Lung (tissue), 16 donors: Measurements from ENCODE around the gene CLPTM1L. TPM values are rescaled to one million over a fixed set of nuclear protein-coding genes. Genes with fewer than 3 reads are reported as not detected.

Source experiments
- ATAC-seq: fragments of 200-7000 bp; cut with Tn5 transposase; one replicate; pipeline ENCODE4 v1.9.1; 2020; ENCODE audit warnings: moderate number of reproducible peaks; ENCODE audit not compliant: insufficient read depth, low FRiP score
- DNase-seq, 3 donors: peaks; one replicate each; pipeline ENCODE4 v3.0.0-alpha.2; 2013 to 2017
- H3K27ac ChIP-seq, 2 donors: one replicate each; pipeline ENCODE4 v1.5.1; 2013; ENCODE audit warnings: mild to moderate bottlenecking in 2 of 2, moderate library complexity in 2 of 2, control low read depth in 1 of 2, inconsistent platforms in 1 of 2, low read depth in 1 of 2, low read length in 1 of 2
- H3K27me3 ChIP-seq, 3 donors: one replicate each; pipeline ENCODE4 v1.5.1; 2013; ENCODE audit warnings: low read length in 2 of 3; ENCODE audit not compliant: control insufficient read depth in 3 of 3, insufficient read depth in 3 of 3
- H3K36me3 ChIP-seq, 4 donors: one replicate each; pipeline ENCODE4 v1.5.1; 2013; ENCODE audit warnings: low read length in 4 of 4, mild to moderate bottlenecking in 1 of 4, moderate library complexity in 1 of 4; ENCODE audit not compliant: control insufficient read depth in 4 of 4, insufficient read depth in 4 of 4
- H3K4me1 ChIP-seq, 5 donors: one replicate each; pipeline ENCODE4 v1.5.1; 2013; ENCODE audit warnings: low read length in 5 of 5, mild to moderate bottlenecking in 2 of 5, moderate library complexity in 1 of 5; ENCODE audit not compliant: control insufficient read depth in 5 of 5, insufficient read depth in 5 of 5
- H3K4me3 ChIP-seq: one replicate; pipeline ENCODE4 v1.5.1; 2013; ENCODE audit warnings: mild to moderate bottlenecking, control low read depth, moderate library complexity
- H3K9ac ChIP-seq, 2 donors: one replicate each; pipeline ENCODE4 v1.5.1; 2013; ENCODE audit warnings: low read length in 2 of 2, control low read depth in 1 of 2; ENCODE audit not compliant: insufficient read depth in 1 of 2
- H3K9me3 ChIP-seq, 4 donors: one replicate each; pipeline ENCODE4 v1.5.1; 2013; ENCODE audit warnings: low read length in 3 of 4, mild to moderate bottlenecking in 1 of 4, moderate library complexity in 1 of 4; ENCODE audit not compliant: control insufficient read depth in 4 of 4, insufficient read depth in 3 of 4
- WGBS, 2 donors: extraction: QIAGEN DNeasy Blood & Tissue Kit; methylation state at CpG; one replicate each; pipeline ENCODE4 v1.1.7; 2013; 5-methylcytosine and 5-hydroxymethylcytosine counted together
- long read RNA-seq, 5 donors: transcript quantifications; one replicate each; lab custom pipeline, GENCODE V29; 2026
- polyA plus RNA-seq, 2 donors: library from polyadenylated mRNA; stranded (reverse); fragments of 200-250 nt; gene quantifications; one replicate each; pipeline ENCODE4 v1.2.1, GENCODE V29; 2013
- total RNA-seq, 2 donors: library from RNA; depleted of rRNA in 1 of 2; stranded (reverse); fragments of >200 nt in 1 of 2; gene quantifications; one replicate each; pipeline ENCODE4 v1.2.1, GENCODE V29; 2014 to 2021
- TF ChIP-seq, protein P1 (sequence below): IDR thresholded peaks from 2 replicates; pipeline ENCODE4 v1.5.1; 2012; ENCODE audit warnings: mild to moderate bottlenecking; ENCODE audit errors: control extremely low read depth, extremely low read depth
- donor health status: control.
- donor health status: control.
- donor health status: Bipolar disorder and iron deficiency.
- donor health status: healthy.
- donor health status: DM: yes; HTN: yes; CAD: no.

The CLPTM1L gene
- total RNA-seq, result 100 to 1,000 TPM; 142 to 153 TPM
- polyA plus RNA-seq, result 100 to 1,000 TPM in 1 of 2 donors, 10 to 100 TPM in 1; 79.0 to 147 TPM
- long read RNA-seq, donor 1, transcript CLPTM1L-201 (17 exons, 2,500 nt), result major isoform, 30 of 45 reads
- long read RNA-seq, donor 1, transcript CLPTM1L-204 (8 exons, 742 nt), result minor isoform, 7 of 45 reads
- long read RNA-seq, donor 1, partial matches to known transcripts, result 5 of 45 reads
- long read RNA-seq, donor 1, other reads (novel, unspliced or antisense), result 0 of 45 reads
- long read RNA-seq, donor 2, transcript CLPTM1L-201 (17 exons, 2,500 nt), result major isoform, 5 of 10 reads
- long read RNA-seq, donor 2, partial matches to known transcripts, result 0 of 10 reads
- long read RNA-seq, donor 2, other reads (novel, unspliced or antisense), result 0 of 10 reads
- long read RNA-seq, donor 3, transcript CLPTM1L-204 (8 exons, 742 nt), result minor isoform, 5 of 12 reads
- long read RNA-seq, donor 3, transcript CLPTM1L-201 (17 exons, 2,500 nt), result major isoform, 6 of 12 reads
- long read RNA-seq, donor 3, partial matches to known transcripts, result 0 of 12 reads
- long read RNA-seq, donor 3, other reads (novel, unspliced or antisense), result 0 of 12 reads
- long read RNA-seq, donor 4, partial matches to known transcripts, result 0 of 6 reads
- long read RNA-seq, donor 4, other reads (novel, unspliced or antisense), result 0 of 6 reads
- long read RNA-seq, donor 5, transcript CLPTM1L-201 (17 exons, 2,500 nt), result major isoform, 17 of 38 reads
- long read RNA-seq, donor 5, partial matches to known transcripts, result 11 of 38 reads
- long read RNA-seq, donor 5, other reads (novel, unspliced or antisense), result 5 of 38 reads

GRCh38 chr5:1344975-1345838 lies at the start of gene CLPTM1L:
Gene CLPTM1L, minus strand, starts transcription at chr5:1345099. Its CDS starts 258 bp downstream, at chr5:1344841.
- H3K27ac ChIP-seq, result peak within 1 kb of the TSS; percentile 93 to 95
- peaks cover 4 to 18% (median 14%) of the 10 kb centered on the region in 4 donors for H3K36me3 ChIP-seq
- peaks cover 0 to 18% (median 6%) of the 10 kb centered on the region in 5 donors for H3K4me1 ChIP-seq
- peak within 1 kb of the TSS; percentile 85 for H3K4me3 ChIP-seq
- peak within 1 kb of the TSS; percentile 85 to 96 for H3K9ac ChIP-seq
- H3K9me3 ChIP-seq, result no peaks in the 10 kb centered on the region
- WGBS, 2 donors, result 1 to 2% methylated on average over 72 to 87 of the region's 87 CpGs
- peak; percentile 89 to 93 (median 89) for DNase-seq
- no peaks in the 10 kb centered on the region for H3K27me3 ChIP-seq
- TF ChIP-seq, protein P1, sequence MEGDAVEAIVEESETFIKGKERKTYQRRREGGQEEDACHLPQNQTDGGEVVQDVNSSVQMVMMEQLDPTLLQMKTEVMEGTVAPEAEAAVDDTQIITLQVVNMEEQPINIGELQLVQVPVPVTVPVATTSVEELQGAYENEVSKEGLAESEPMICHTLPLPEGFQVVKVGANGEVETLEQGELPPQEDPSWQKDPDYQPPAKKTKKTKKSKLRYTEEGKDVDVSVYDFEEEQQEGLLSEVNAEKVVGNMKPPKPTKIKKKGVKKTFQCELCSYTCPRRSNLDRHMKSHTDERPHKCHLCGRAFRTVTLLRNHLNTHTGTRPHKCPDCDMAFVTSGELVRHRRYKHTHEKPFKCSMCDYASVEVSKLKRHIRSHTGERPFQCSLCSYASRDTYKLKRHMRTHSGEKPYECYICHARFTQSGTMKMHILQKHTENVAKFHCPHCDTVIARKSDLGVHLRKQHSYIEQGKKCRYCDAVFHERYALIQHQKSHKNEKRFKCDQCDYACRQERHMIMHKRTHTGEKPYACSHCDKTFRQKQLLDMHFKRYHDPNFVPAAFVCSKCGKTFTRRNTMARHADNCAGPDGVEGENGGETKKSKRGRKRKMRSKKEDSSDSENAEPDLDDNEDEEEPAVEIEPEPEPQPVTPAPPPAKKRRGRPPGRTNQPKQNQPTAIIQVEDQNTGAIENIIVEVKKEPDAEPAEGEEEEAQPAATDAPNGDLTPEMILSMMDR, result no peak
- ATAC-seq, result peak; percentile 91

DNA sequence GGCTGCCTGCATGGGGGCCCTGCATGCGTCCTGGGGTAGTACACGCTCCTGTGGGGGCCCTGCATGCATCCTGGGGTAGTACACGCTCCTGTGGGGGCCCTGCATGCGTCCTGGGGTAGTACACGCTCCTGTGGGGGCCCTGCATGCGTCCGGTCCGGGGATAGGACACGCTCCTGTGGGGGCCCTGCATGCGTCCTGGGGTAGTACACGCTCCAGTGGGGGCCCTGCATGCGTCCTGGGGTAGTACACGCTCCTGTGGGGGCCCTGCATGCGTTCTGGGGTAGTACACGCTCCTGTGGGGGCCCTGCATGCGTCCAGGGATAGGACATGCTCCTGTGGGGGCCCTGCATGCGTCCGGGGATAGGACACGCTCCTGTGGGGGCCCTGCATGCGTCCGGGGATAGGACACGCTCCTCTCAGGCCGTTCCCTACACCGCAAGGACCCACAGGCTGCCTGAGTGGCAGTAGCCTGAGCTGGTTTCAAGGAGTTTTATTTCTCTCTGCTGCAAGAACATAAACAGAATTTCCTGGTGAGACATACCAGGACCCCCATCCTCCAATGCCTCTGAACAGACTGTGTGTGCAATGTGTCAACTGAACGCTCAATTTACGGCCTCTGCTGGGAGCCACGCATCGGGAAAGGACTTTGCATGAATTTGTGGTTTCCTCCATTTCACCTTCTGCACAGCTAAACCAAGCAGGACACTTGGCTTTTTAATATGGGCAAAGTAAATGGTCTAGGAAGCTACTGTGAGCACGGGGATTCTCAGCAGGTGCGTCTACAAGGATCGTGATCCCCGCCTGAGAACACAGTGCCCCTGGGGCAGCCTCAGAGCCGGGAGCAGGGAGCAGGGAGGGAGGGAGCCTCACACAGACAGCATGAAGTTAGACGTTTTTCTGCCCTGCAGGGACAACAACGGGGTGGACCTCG lies 48.9 kb upstream of the CLPTM1L start:
- no peaks in the 10 kb centered on the region for H3K36me3 ChIP-seq
- ATAC-seq, result no peak
- no peak overlapping the region for H3K4me3 ChIP-seq
- H3K4me1 ChIP-seq, result no peaks in the 10 kb centered on the region
- TF ChIP-seq, protein P1, result no peak
- no peak for DNase-seq
- peaks cover 3 to 10% (median 9%) of the 10 kb centered on the region in 3 donors for H3K27me3 ChIP-seq
- 72% methylated on average over 29 to 36 of the region's 36 CpGs for WGBS, 2 donors
- no peak overlapping the region for H3K9ac ChIP-seq
- H3K27ac ChIP-seq, result no peak overlapping the region
- H3K9me3 ChIP-seq, result no peaks in the 10 kb centered on the region
